Daoy (cell line): Measurements from ENCODE around the gene SMARCA2. TPM values are rescaled to one million over a fixed set of nuclear protein-coding genes. Genes with fewer than 3 reads are reported as not detected.

Experiments
- DNase-seq: peaks from one replicate; pipeline ENCODE4 v3.0.0-alpha.2; 2015; ENCODE audit warnings: low read depth
- total RNA-seq: library from RNA; depleted of rRNA; stranded (reverse); fragments of >200 nt; shearing (Covaris generic); gene quantifications from 2 replicates; pipeline ENCODE4 v1.2.3, GENCODE V29; 2014

Gene SMARCA2
- total RNA-seq, 1 experiment from 2014 or later, result 56.6 TPM

DNA sequence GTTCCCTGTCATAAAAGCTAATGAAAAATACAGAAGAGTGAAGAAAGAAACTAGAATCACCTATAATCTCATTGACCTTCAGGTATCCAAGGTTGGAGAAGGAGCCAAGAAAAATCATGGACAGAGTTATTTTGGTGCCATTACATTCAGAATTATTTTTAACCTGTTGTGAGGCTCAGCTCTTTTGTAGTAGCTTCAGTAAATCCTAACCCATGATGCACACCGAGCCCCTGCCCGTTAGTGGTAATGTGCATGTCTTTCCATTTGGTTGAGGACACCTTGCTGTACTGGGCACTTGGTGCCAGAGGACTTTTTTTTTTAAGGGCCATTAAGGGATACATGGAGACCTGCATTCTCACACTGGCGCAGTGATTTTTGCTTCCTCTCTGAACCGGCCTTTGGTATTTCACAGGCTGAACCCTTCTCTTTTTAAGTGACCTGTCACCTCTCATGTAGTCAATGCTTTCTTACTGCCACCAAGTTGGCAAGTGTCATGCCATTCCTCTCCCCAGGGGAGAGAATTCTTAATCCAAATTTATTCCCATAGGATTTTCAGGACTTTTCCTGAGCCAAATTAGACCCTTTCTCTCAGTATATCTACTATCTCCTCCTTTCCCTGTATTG, 125.6 kb downstream of the SMARCA2 start:
- no peak for DNase-seq

DNA sequence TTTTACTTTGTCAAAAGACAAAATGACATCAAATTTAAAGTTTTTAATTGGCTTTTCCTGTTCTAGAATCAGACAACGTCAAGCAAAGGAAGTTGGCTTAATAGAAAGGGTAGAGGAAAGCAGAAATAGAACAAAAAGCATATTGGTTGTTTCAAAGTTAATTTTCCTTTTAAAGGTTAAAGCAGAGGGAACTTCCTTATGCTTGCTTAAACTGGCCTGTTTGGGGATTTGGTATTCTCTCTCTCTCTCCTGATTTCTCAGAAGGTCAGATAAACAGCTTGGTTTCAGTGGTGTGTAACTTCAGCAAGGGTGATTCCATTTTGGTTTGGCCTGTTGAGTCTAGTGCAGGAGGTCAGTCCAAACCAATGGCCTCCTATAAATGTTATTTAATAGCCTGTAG, 127.1 kb downstream of the SMARCA2 start:
- DNase-seq, result no peak

DNA sequence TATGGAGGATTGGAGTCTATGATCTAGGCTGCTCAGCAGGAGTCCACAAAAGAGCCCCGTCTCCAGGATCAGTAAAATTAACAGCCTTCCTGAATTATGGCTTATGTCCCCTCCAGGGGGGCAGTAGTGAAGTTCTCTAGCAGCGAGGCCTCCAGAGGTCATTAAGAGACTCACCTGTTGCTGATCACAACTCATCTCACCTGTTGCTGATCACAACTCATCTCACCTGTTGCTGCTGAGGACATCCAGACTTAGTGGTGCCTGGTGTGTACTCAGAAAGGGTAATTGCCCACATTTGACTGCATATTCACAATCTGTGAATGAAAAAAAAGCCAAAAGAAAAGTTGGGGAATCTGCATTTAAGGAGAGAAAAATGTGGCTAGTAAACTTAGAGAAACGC, 129.5 kb downstream of the SMARCA2 start:
- no peak for DNase-seq

DNA sequence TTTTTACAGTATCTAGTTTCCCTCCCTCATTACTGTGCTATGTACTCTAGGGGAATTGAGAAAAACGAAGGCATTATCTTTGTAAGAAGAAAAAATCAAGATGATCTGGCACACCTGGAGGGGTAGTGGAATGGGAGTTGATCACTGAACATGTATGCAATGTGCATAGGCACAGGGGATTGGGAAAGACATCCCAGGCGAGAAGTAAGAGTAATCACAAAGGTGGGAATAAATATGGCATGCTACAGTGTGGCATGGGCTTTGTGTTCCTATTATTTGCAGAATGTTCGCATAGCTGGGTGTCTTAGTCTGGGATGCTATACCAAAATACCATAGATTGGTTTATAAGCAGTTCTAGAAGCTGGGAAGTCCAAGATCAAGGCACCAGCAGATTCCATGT, 130.6 kb downstream of the SMARCA2 start:
- DNase-seq, result no peak

DNA sequence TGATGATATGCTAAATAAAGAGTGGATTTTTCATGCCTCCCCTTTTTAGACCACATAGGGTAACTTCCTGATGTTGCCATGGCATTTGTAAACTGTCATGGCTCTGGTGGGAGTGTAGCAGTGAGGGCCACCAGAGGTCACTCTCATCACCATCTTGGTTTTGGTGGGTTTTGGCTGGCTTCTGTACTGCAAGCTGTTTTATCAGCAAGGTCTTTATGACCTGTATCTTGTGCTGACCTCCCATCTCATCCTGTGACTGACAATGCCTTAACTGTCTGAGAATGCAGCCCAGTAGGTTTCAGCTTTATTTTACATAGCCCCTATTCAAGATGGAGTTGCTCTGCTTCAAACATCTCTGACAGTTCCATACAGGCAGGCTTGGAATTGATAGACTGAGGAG, 131.6 kb downstream of the SMARCA2 start:
- DNase-seq, result peak; percentile 23

DNA sequence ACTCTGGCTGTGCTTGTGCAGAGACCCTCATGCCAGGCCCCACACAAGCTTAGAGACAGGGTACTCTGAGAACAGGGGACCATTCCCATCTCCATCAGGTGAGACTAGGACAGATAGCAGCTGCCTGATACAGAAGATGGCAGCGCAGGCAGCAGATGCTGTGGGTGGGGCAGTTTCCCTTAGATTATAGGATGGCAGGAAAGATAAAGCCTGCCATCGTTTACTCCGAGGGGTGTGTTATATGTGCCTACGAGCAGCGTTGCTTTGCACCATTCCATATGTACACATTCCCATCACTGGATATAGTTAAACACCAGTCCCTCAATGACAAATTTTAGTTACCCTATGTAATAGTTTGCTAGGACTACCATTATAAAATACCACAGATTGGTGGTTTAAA, 135.2 kb downstream of the SMARCA2 start:
- no peak for DNase-seq

DNA sequence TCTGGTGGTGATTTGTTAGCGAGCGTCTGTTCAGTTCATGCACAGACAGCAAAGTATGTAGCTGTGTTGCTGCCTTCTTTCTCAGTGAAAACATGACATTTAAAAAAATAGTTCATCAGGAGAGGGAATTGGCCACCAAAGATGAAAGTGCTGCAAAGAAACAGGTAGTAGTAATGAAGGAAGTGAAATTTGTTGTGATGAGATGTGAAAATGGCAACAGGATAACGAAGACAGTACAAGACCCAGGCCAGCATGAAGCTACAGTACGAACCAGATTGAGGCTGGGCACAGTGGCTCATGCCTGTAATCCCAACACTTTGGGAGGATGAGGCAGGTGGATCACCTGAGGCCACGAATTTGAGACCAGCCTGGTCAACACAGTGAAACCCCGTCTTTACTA, 136.0 kb downstream of the SMARCA2 start:
- DNase-seq, result no peak

DNA sequence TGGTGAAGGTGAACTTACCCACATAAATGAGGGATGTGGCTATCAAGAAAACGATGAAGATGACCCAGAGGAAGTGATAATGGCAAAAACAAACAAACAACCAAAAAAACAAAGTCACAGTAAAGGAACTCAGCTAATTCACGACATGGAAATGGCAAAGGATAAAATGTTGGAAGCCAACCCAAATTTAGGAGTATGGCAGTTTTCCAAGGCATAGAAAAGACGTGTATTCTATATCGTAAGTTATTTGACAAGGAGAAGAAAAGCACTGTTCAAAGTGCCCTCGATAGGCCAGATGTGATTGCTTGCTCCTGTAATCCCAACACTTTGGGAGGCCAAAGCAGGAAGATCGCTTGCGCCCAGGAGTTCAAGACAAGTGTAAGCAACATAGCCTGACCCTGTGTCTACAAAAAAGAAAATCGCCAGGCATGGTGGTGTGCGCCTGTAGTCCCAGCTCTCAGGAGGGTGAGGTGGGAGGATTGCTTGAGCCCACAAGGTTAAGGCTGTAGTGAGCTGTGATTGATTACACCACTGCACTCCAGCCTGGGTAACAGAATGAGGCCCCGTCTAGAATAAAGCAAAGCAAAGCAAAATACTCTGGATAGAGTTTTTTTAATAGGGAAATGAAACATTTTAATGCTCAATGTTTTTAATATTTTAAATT, 138.0 kb downstream of the SMARCA2 start:
- no peak for DNase-seq

DNA sequence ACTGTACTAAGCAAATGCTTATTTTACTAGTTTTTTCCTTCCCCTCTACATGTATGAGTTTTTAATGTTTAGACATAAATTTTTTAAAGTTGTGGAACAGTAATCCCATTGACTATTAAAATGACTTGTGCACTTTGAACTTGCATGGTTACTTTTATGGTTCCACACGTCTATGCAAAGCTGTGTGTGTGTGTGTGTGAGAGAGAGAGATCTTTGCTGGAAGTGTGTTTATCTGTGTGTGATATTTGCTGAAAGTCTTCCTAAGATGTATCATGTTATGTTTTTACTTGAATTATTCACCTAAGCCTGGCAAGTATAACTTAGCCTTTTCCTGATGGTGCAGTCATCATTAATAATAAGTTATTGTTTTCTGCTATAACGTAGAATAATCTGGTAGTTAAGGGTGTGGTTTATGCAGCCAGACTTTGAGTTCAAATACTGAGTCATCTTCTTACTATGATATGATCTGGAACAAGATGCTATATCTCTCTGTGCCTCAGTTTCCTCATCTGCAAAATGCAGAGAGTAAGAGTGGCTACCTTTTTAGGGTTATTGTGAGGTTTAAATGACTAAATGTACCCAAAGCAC, 138.6 kb downstream of the SMARCA2 start:
- DNase-seq, result no peak

DNA sequence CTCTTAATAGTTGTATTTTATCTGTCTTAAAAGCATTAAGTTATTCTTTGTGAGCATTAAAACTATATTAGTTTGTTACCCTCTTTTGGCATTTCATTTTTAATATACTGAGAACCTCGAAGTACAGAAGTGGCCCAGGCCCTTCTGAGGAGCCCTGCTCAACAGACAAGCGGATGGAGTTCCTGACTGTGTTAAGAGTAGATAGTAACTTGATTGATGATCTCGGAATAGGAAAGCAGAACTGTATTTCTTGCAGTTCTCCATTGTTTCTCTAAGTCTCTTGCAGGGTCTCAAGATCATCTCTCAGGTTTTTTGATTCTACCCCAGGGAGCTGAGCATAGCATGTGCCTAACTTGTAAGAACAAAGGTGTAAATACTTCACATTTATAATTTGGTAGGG, 139.6 kb downstream of the SMARCA2 start:
- no peak for DNase-seq

DNA sequence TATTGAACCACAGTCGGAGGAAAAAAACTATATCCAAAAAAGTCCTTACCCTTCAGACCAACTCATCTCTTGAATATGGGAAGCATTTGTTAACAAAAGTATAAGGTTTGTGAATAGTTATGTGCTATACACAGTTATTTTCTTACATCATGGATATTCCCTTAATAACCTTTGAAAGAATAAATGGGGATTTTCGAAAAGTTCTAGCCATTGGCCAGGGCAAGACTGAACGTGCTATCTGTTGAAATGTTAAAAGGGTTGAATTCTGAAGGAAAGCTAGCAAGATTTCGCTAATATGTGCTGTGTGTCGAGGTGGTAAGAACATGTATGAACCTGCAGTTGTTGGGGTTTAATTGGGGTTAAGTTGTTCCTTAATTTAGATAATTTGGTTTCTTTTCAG, 140.8 kb downstream of the SMARCA2 start:
- no peak for DNase-seq

DNA sequence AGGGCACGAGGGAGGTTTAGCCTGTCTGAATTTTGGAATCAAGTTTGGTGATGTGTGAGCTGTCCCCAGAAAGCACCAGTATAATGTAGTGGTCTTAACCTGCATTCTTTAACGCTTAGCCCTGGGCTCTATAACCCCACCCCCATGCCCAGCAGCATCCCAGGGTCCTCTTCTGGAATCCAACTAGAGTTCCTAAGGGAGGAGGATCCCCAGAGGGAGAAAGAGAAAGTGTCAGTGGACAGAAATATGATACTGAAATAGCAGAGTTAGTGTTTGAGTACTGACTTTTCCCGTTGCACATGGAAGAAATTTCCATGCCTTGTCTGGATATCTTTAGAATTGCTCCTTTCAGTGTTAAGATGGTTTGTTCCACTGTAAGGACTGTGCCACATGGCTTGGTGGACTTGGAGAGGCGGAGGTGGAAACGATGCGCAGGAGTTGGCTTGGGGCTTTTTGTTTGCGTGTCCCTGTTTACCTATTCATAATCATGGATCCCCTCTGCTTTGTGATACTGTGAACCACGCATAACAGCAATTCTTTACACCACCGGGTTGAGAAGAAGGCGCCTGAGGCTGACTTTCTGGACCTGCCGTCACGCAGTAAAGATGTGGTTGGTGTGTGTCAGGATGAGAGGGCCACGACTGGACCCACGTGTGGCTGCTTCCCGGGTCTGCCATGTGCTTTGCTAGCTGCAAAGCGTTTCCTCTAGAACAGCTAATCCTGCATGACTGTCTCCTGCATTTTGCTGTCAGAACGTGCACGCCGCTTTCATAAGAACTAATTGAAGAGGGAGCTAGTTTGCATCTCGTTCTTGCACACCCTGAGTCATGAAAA, 142.3 kb downstream of the SMARCA2 start:
- peak; percentile 78 for DNase-seq

DNA sequence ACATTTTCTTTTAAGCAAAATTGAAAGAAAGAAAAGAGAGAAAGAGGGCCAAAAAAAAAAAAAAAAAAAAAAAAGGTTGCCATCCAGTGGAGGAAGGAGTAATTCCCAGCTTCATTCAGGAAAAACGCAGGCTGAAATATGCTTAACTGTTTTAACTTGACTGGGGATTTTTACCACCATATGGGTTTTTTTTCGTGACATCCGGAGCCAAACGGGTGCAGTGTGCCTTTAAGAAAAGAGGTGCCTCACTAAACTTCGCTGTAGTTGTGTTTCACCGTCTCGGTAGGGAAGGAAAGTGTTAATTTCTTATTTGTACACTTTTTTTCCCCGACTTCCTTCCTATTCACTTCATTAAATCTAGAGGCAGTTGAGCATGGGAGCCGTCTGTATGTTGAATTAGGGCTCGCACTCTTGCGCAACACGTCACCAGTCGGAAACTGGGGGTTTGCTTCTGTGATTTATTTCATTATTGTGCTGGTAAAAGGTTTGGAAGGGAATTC, 143.0 kb downstream of the SMARCA2 start:
- DNase-seq, result peak; percentile 72

DNA sequence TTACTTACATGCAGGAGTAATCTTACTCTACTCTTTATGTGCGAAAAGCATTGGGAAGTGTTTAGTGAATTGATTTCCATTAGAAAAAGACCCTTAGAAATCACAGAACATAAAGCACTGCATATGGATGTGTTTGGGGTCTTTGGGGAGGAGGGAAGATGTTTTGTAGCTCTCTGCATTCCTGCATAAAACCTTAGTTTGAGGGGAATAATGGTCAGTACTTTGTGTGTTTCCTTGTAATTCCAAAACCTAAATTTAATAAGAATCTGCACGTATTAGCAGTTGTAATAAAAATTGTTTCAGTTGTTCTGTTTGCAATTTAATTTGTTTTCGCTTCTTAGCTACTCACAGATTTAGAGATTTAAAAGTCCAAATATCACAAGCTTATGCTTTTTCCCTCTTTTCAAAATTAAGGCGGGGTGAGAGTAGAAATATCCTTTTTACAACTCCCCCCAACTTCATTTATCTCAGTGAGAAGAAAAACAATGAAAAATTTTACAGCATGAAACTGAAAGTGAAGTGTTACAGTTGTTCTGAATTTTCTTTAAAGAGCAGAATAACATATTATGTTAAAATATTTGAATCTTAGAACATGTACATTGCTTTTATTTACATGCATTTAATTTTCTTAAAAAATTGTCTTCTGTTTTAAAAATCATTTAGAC, 143.8 kb downstream of the SMARCA2 start:
- no peak for DNase-seq

DNA sequence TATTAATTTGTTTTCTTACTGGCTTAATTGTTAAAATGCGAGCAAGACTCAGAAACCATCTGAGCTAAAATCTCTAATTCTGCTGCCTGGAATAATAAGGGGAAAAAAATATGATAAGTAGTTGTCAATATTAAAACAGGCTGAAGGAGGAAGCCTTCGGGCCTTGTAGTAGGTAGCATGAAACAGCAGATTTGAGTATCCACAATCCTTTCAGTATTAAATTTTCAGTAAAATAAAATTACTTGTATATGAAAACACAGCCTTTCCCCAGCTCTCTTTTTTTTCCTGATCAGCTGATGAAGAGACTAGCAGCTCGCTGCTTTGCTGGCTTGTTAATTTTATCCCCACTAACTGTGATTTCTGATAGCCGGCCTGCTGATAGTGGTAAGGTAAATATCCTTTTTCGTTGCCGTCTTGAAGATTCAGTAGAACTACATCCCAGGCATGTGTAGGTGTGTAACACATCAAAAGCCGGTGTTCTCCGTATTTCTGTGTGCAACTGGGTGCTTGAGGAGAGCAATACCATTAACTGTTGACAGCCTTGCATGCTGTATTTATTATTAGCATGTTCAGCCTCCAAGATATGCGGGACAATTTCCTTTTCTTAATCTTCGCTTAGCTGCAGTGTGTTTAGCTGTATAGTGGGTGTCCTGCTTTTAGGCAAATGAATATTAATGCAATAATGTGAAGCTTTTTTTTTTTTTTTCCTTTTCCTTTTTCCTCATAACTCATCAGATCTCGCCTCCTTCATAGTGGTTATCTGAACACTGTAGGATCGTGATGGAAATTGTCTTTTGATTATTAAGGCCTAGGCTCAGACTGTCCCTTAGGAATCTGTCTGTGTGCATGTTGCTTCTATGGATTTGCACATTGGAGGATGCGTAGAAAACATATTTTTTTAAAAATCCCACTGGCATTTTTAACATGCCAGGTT, 144.6 kb downstream of the SMARCA2 start:
- no peak for DNase-seq

DNA sequence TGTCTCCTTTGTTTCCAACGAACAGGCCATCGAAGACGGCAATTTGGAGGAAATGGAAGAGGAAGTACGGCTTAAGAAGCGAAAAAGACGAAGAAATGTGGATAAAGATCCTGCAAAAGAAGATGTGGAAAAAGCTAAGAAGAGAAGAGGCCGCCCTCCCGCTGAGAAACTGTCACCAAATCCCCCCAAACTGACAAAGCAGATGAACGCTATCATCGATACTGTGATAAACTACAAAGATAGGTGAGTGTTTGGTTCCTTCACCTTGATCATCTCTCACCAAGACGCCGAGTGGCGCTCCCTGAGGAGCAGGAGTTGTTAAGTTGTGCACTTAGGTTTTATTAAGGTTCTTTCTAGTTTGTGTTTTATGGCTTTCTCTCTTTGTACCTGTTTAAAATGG, 146.5 kb downstream of the SMARCA2 start:
- no peak for DNase-seq

DNA sequence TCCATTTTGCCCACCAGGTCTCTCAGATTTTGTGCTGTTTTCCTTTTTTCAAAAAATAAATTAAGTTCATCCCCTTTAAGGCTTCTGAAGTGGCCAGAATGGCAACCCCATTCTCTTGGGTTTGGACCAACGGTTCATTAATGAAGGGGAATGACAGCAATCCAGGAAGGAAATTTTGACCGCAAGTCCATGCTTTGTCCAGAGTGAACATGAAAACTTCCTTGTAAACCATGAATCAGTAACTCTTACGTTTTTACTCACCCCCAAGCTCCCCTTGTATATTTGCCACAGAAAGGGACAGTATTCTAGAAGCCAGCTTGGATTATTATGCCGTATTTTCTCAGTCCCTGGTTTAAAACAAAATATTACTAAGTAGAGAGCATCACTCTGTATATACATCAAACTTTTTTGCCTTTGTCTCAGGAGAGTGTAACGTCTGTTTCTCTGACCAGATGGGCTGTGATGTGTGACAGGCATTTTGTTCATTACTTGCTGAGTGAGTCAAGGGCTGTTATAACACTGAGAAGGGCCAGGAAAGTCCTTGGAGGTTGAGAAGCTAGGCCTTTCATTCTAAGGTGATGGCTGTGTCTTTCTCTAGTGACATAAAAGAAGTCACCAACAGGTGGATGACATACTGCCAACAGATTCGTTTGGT, 148.2 kb downstream of the SMARCA2 start:
- DNase-seq, result no peak

DNA sequence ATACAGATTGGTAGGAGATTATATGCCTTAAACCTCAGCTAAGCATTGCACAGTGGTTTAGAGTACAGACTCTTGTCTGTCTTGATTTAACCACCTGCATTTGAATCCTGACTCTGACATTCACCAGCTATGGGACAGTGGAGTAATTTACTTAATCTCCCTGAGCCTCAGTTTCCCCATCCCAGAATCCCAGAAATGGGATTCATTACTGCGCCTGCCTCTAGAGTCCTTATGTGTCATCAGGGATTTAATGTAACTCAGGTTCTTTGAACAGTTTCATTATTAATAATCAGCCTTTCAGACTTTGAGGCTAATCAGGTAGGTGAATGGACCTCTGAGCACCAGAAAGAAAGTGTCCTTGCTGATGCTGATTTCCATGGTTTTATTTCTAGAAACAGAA, 149.1 kb downstream of the SMARCA2 start:
- no peak for DNase-seq

DNA sequence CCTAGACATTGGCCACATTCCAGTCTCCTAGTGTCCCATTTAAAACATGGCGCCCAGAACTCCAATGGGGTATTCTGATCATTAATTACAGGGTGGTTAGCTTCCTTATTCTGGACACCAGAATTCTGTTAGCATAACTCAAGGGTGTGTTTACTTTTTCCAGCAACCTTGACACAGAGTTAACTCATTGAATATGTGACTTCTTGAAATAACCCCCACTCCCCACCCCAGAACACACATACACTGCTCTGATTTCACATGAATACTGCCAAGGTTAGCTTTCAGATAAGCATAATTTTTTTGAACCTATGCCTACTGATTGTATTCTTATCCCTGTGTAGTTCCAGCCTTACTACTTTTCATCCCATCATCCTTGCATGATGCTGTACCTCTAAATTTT, 151.1 kb downstream of the SMARCA2 start:
- DNase-seq, result no peak

DNA sequence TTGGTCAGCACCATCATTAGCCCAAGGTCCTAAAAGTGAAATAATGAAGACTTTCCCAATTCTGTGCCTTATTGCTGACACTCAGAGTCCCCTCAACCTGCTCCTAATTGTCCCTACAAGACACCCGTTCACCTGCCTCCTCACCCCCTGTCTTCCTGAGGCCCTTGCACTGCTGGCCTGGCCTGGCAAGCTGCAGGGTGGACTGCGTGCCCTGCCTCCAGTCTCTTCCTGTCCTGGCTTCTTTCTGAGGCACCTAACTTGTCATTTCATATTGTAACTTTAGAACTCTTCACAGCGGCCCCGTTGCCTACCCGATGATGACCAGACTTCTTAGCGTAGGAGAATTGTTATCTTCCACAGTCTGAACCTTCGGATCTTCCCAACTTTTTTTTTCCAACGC, 153.9 kb downstream of the SMARCA2 start:
- DNase-seq, result no peak
